Measurements from ENCODE around the gene PVR.

PVR gene

GRCh38 chr19:44645407-44646048, 1.8 kb downstream of the PVR start:
- DNase-seq: no peak
- no peak for TF ChIP-seq CTCF (IDR thresholded peaks at IDR 0.05; ENCODE audit: low read depth, low read length)
- no peaks in the 10 kb centered on the region for H3K27me3 ChIP-seq
- no peaks in the 10 kb centered on the region; the same call in 1 of the 2 replicates for H3K4me1 ChIP-seq
- no peaks in the 10 kb centered on the region for H3K9me3 ChIP-seq
- peaks cover 31% of the 10 kb centered on the region for H3K36me3 ChIP-seq
- H3K4me3 ChIP-seq (ENCODE audit: low read depth, low read length): no peak overlapping the region

- peaks cover 36% of the 10 kb centered on the region for H3K36me3 ChIP-seq
- DNase-seq: no peak
- no peaks in the 10 kb centered on the region for H3K27me3 ChIP-seq
- no peaks in the 10 kb centered on the region; the same call in 1 of the 2 replicates for H3K4me1 ChIP-seq
- H3K4me3 ChIP-seq (ENCODE audit: low read depth, low read length): no peak overlapping the region
- TF ChIP-seq CTCF (IDR thresholded peaks at IDR 0.05; ENCODE audit: low read depth, low read length): no peak
- H3K9me3 ChIP-seq: no peaks in the 10 kb centered on the region
Measured at GRCh38 chr19:44646049-44646416, 2.3 kb downstream of the PVR start.

GRCh38 chr19:44647144-44647543, 3.4 kb downstream of the PVR start:
- Histone ChIP-seq H3K4me1 (no peaks in the 10 kb centered on the region; the same call in 1 of the 2 replicates), H3K27me3 (no peaks in the 10 kb centered on the region), H3K4me3 (ENCODE audit: low read depth, low read length) (no peak overlapping the region), H3K9me3 (no peaks in the 10 kb centered on the region), H3K36me3 (peaks cover 46% of the 10 kb centered on the region)
- no peak for TF ChIP-seq CTCF (IDR thresholded peaks at IDR 0.05; ENCODE audit: low read depth, low read length)
- no peak for DNase-seq

GRCh38 chr19:44648631-44649251, 5.0 kb downstream of the PVR start:
- DNase-seq: no peak
- Histone ChIP-seq H3K36me3 (peaks cover 62% of the 10 kb centered on the region), H3K9me3 (no peaks in the 10 kb centered on the region), H3K4me3 (ENCODE audit: low read depth, low read length) (no peak overlapping the region), H3K4me1 (no peaks in the 10 kb centered on the region; the same call in 1 of the 2 replicates), H3K27me3 (no peaks in the 10 kb centered on the region)
- no peak for TF ChIP-seq CTCF (IDR thresholded peaks at IDR 0.05; ENCODE audit: low read depth, low read length)

GRCh38 chr19:44649578-44650145, 6.0 kb downstream of the PVR start:
- no peaks in the 10 kb centered on the region; the same call in 1 of the 2 replicates for H3K4me1 ChIP-seq
- DNase-seq: no peak
- peaks cover 69% of the 10 kb centered on the region for H3K36me3 ChIP-seq
- TF ChIP-seq CTCF (IDR thresholded peaks at IDR 0.05; ENCODE audit: low read depth, low read length): no peak
- H3K27me3 ChIP-seq: no peaks in the 10 kb centered on the region
- no peak overlapping the region for H3K4me3 ChIP-seq (ENCODE audit: low read depth, low read length)
- no peaks in the 10 kb centered on the region for H3K9me3 ChIP-seq

- no peak for DNase-seq
- TF ChIP-seq CTCF (IDR thresholded peaks at IDR 0.05; ENCODE audit: low read depth, low read length): no peak
- Histone ChIP-seq H3K27me3 (no peaks in the 10 kb centered on the region), H3K4me1 (no peaks in the 10 kb centered on the region), H3K4me3 (ENCODE audit: low read depth, low read length) (no peak overlapping the region), H3K36me3 (peaks cover 82% of the 10 kb centered on the region), H3K9me3 (no peaks in the 10 kb centered on the region)
Measured at GRCh38 chr19:44653343-44653742, 9.6 kb downstream of the PVR start.
